Ascending aorta (tissue), 2 donors: ENCODE data around the gene FAM135A. TPM values are rescaled to one million over a fixed set of nuclear protein-coding genes. Genes with fewer than 3 reads are reported as not detected.
A peak's percentile ranks its signal among the peaks of the same experiment; 100 is the strongest.

ENCODE experiments used
- DNase-seq, 2 donors: peaks; one replicate each; pipeline ENCODE4 v3.0.0-alpha.2; 2019; ENCODE audit warnings: low spot score in 2 of 2
- H3K27ac ChIP-seq, 2 donors: fragments of 200-600 bp; sonication (generic); one replicate each; pipeline ENCODE4 v1.5.1; 2016 to 2017; ENCODE audit warnings: mild to moderate bottlenecking in 1 of 2
- H3K27me3 ChIP-seq: fragments of 200-600 bp; sonication (generic); one replicate; pipeline ENCODE4 v1.5.1; 2017
- H3K36me3 ChIP-seq, 2 donors: fragments of 200-600 bp; sonication (generic); one replicate each; pipeline ENCODE4 v1.5.1; 2016
- H3K4me1 ChIP-seq, 2 donors: fragments of 200-600 bp; sonication (generic); one replicate each; pipeline ENCODE4 v1.5.1; 2016 to 2017; ENCODE audit warnings: mild to moderate bottlenecking in 1 of 2
- H3K4me3 ChIP-seq, 2 donors: fragments of 200-600 bp; sonication (generic); one replicate each; pipeline ENCODE4 v1.5.1; 2016 to 2017; ENCODE audit warnings: mild to moderate bottlenecking in 1 of 2
- H3K9me3 ChIP-seq, 2 donors: fragments of 200-600 bp; sonication (generic); one replicate each; pipeline ENCODE4 v1.5.1; 2016
- CTCF ChIP-seq, 3 experiments: fragments of 200-600 bp in 2 of 3; fragments of 450-650 bp in 1 of 3; sonication (generic) in 2 of 3; IDR thresholded peaks; one replicate each; pipeline ENCODE4 v1.5.1; 2016 to 2019; ENCODE audit warnings: antibody characterized with exemption in 3 of 3, mild to moderate bottlenecking in 1 of 3, moderate library complexity in 1 of 3
- intact Hi-C: fragments of 100-400 bp; cut with DNase I; formaldehyde crosslinking; loops from one replicate; pipeline ENCODE4 v1.15.1; 2023
- total RNA-seq: library from RNA; depleted of rRNA; stranded (reverse); fragments of >200 nt; gene quantifications from one replicate; pipeline ENCODE4 v1.1.0, GENCODE V29; 2016

The FAM135A gene
- total RNA-seq, 1 donor from 2014 or later = 10.7 TPM

- H3K4me1 ChIP-seq = no peaks in the 10 kb centered on the region
- intact Hi-C loops = no loop called here
- no peaks in the 10 kb centered on the region for H3K27me3 ChIP-seq
- no peak overlapping the region for H3K27ac ChIP-seq
- H3K9me3 ChIP-seq = no peaks in the 10 kb centered on the region
- H3K36me3 ChIP-seq = no peaks in the 10 kb centered on the region
- TF ChIP-seq CTCF (IDR thresholded peaks at IDR 0.05) = no peak
- H3K4me3 ChIP-seq = no peak overlapping the region
- no peak for DNase-seq
Measured at GRCh38 chr6:70398783-70399728, 14.3 kb upstream of the FAM135A start.

GRCh38 chr6:70404658-70405057, 8.7 kb upstream of the FAM135A start:
- no peaks in the 10 kb centered on the region for H3K4me1 ChIP-seq
- DNase-seq = no peak
- H3K36me3 ChIP-seq = no peaks in the 10 kb centered on the region
- H3K4me3 ChIP-seq = no peak overlapping the region
- intact Hi-C loops = no loop called here
- no peaks in the 10 kb centered on the region for H3K27me3 ChIP-seq
- no peak for TF ChIP-seq CTCF (IDR thresholded peaks at IDR 0.05)
- no peak overlapping the region for H3K27ac ChIP-seq
- H3K9me3 ChIP-seq = no peaks in the 10 kb centered on the region

- Histone ChIP-seq H3K27ac (no peak overlapping the region), H3K4me3 (no peak overlapping the region), H3K36me3 (no peaks in the 10 kb centered on the region), H3K9me3 (no peaks in the 10 kb centered on the region), H3K27me3 (no peaks in the 10 kb centered on the region), H3K4me1 (peaks cover 0 to 5% of the 10 kb centered on the region in 2 donors)
- intact Hi-C loops = no loop called here
- no peak for TF ChIP-seq CTCF (IDR thresholded peaks at IDR 0.05)
- DNase-seq = no peak
Measured at GRCh38 chr6:70409216-70409615, 4.1 kb upstream of the FAM135A start.

GRCh38 chr6:70411542-70412251, 1.6 kb upstream of the FAM135A start:
- H3K4me1 ChIP-seq = peaks cover 0 to 5% of the 10 kb centered on the region in 2 donors
- no peaks in the 10 kb centered on the region for H3K27me3 ChIP-seq
- H3K27ac ChIP-seq = no peak overlapping the region
- TF ChIP-seq CTCF (IDR thresholded peaks at IDR 0.05) = no peak
- H3K4me3 ChIP-seq = no peak overlapping the region
- DNase-seq = no peak
- intact Hi-C loops = loop anchor here (2.0 to 10.0 kb wide), 3 partner anchors 255 to 943 kb away; partner anchors contain the start of genes LMBRD1 and SMAP1
- no peaks in the 10 kb centered on the region for H3K9me3 ChIP-seq
- H3K36me3 ChIP-seq = no peaks in the 10 kb centered on the region

GRCh38 chr6:70412252-70413113, 825 bp upstream of the FAM135A start:
- intact Hi-C loops = loop anchor here (2.0 to 10.0 kb wide), 3 partner anchors 254 to 942 kb away; partner anchors contain the start of genes LMBRD1 and SMAP1
- Histone ChIP-seq H3K27me3 (no peaks in the 10 kb centered on the region), H3K9me3 (no peaks in the 10 kb centered on the region), H3K4me3 (peak overlapping the region; percentile 67 to 95), H3K4me1 (peaks cover 0 to 5% of the 10 kb centered on the region in 2 donors), H3K27ac (peak overlapping the region; percentile 89 to 94), H3K36me3 (no peaks in the 10 kb centered on the region)
- no peak for TF ChIP-seq CTCF (IDR thresholded peaks at IDR 0.05)
- DNase-seq = no peak
